HCT116 (cell line): ENCODE measurements around the gene ZNRF4. TPM values are rescaled to one million over a fixed set of nuclear protein-coding genes. Genes with fewer than 3 reads are reported as not detected.

ENCODE experiments used
- ATAC-seq: fragments of 200-7000 bp; cut with Tn5 transposase; 2 replicates; pipeline ENCODE4 v1.9.1; 2020; ENCODE audit warnings: mild to moderate bottlenecking, moderate library complexity
- BruUV-seq: library from RNA; stranded (reverse); fragments of 400-500 nt; replicated peaks from 2 replicates; lab custom pipeline; 2021; lab: Mats Ljungman, UMichigan
- CTCF ChIA-PET: fragments of 300-600 bp; sonication (Branson Sonifier 250); formaldehyde crosslinking; loops from one replicate; lab custom pipeline; 2021; ENCODE audit warnings: antibody characterized with exemption; lab: Charles Lee
- POLR2A ChIA-PET: fragments of 300-600, 350-600 bp; sonication (Branson Sonifier 250); formaldehyde crosslinking; loops from one replicate; lab custom pipeline; 2021; ENCODE audit warnings: antibody characterized with exemption; lab: Charles Lee
- RAD21 ChIA-PET, 2 experiments: fragments of 300-600 bp; sonication (Branson Sonifier 250); formaldehyde crosslinking; loops; one replicate each; lab custom pipeline; 2023; ENCODE audit warnings: low total read pairs in 2 of 2; ENCODE audit not compliant: uncharacterized antibody in 2 of 2, unreplicated experiment in 2 of 2, low non-redundant PET in 1 of 2; lab: Charles Lee
- DNase-seq: peaks from one replicate; pipeline ENCODE4 v3.0.0-alpha.2; 2010; ENCODE audit warnings: low read depth, low spot score
- H2AFZ ChIP-seq: fragments of 200-600 bp; shearing (Covaris generic), sonication (generic); 2 replicates; pipeline ENCODE4 v1.6.1; 2017; ENCODE audit warnings: low read depth, mixed run types, mixed read lengths, antibody characterized with exemption, low read length; ENCODE audit not compliant: poor library complexity, severe bottlenecking
- H3K27ac ChIP-seq: 2 replicates; pipeline ENCODE4 v1.5.1; 2012; ENCODE audit warnings: low read depth, low read length
- H3K27me3 ChIP-seq: fragments of 200-600 bp; sonication (generic); 2 replicates; pipeline ENCODE4 v1.6.1; 2016; ENCODE audit warnings: mixed run types, low read length, mixed read lengths; ENCODE audit not compliant: insufficient read depth
- H3K36me3 ChIP-seq, 2 experiments: fragments of 200-500 bp in 1 of 2; fragments of 200-600 bp in 1 of 2; sonication (Bioruptor generic) in 1 of 2; sonication (generic) in 1 of 2; 2 replicates each; pipeline versions ENCODE4 v1.5.1 to v1.6.1; 2014 to 2016; ENCODE audit warnings: low read length in 2 of 2, inconsistent platforms in 1 of 2, mixed read lengths in 1 of 2, mixed run types in 1 of 2; ENCODE audit not compliant: insufficient read depth in 2 of 2, control insufficient read depth in 1 of 2
- H3K4me1 ChIP-seq, 2 experiments: fragments of 200-600 bp in 1 of 2; sonication (generic) in 1 of 2; 2 replicates each; pipeline versions ENCODE4 v1.5.1 to v1.6.1; 2012 to 2017; ENCODE audit warnings: low read length in 2 of 2, inconsistent platforms in 1 of 2, mild to moderate bottlenecking in 1 of 2, mixed read lengths in 1 of 2, mixed run types in 1 of 2, moderate library complexity in 1 of 2; ENCODE audit not compliant: insufficient read depth in 2 of 2, control insufficient read depth in 1 of 2
- H3K4me2 ChIP-seq: fragments of 200-600 bp; sonication (generic); 2 replicates; pipeline ENCODE4 v1.6.1; 2017; ENCODE audit warnings: mixed run types, low read length, mixed read lengths
- H3K4me3 ChIP-seq, 2 experiments: fragments of 200-600 bp in 1 of 2; sonication (generic) in 1 of 2; replicated peaks in 1 of 2; 2 replicates each; pipeline ENCODE4 v1.5.1; 2011 to 2016; ENCODE audit warnings: low read length in 2 of 2, control low read depth in 1 of 2, low read depth in 1 of 2, mild to moderate bottlenecking in 1 of 2, mixed read lengths in 1 of 2, mixed run types in 1 of 2
- H3K79me2 ChIP-seq: fragments of 200-600 bp; sonication (generic); 2 replicates; pipeline ENCODE4 v1.6.1; 2017; ENCODE audit warnings: mild to moderate bottlenecking, mixed run types, low read length, moderate library complexity, mixed read lengths; ENCODE audit not compliant: insufficient read depth
- H3K9ac ChIP-seq: fragments of 200-600 bp; sonication (generic); 2 replicates; pipeline ENCODE4 v1.6.1; 2016; ENCODE audit warnings: low read length, mixed read lengths
- H3K9me2 ChIP-seq: fragments of 200-600 bp; sonication (generic), shearing (Covaris generic); 2 replicates; pipeline ENCODE4 v1.6.1; 2017; ENCODE audit warnings: mixed run types, mild to moderate bottlenecking, moderate library complexity; ENCODE audit not compliant: insufficient read depth
- H3K9me3 ChIP-seq, 2 experiments: fragments of 200-500 bp in 1 of 2; fragments of 200-600 bp in 1 of 2; sonication (Bioruptor generic) in 1 of 2; sonication (generic) in 1 of 2; 2 replicates each; pipeline ENCODE4 v1.6.1; 2014 to 2017; ENCODE audit warnings: low read length in 2 of 2, mixed read lengths in 2 of 2, inconsistent platforms in 1 of 2, low read depth in 1 of 2, mild to moderate bottlenecking in 1 of 2, mixed run types in 1 of 2, moderate library complexity in 1 of 2; ENCODE audit not compliant: control insufficient read depth in 1 of 2, insufficient read depth in 1 of 2
- H4K20me1 ChIP-seq: fragments of 200-600 bp; sonication (generic), shearing (Covaris generic); 2 replicates; pipeline ENCODE4 v1.6.1; 2017; ENCODE audit warnings: mixed run types, mild to moderate bottlenecking, moderate library complexity; ENCODE audit not compliant: insufficient read depth
- CBX3 ChIP-seq: IDR thresholded peaks from 2 replicates; pipeline ENCODE4 v1.6.1; 2012; ENCODE audit warnings: low read depth
- EZH2 ChIP-seq: fragments of 200-600 bp; sonication (generic); IDR thresholded peaks from 2 replicates; pipeline ENCODE4 v1.6.1; 2017; ENCODE audit warnings: antibody characterized with exemption, mixed run types
- POLR2AphosphoS5 ChIP-seq: IDR thresholded peaks from 2 replicates; pipeline ENCODE4 v1.6.1; 2011; ENCODE audit warnings: mild to moderate bottlenecking, low read depth, low read length, moderate library complexity
- TCF7L2 ChIP-seq: IDR thresholded peaks from 2 replicates; pipeline ENCODE4 v1.7.0; 2011; ENCODE audit warnings: borderline replicate concordance, inconsistent platforms; ENCODE audit not compliant: insufficient read depth, insufficient read length; ENCODE audit errors: extremely low read depth
- YY1 ChIP-seq: IDR thresholded peaks from 2 replicates; pipeline ENCODE4 v1.6.1; 2011; ENCODE audit warnings: low read length, low read depth, moderate library complexity, mild to moderate bottlenecking; ENCODE audit not compliant: insufficient replicate concordance; ENCODE audit errors: extremely low read depth
- intact Hi-C: fragments of 100-400 bp; cut with micrococcal nuclease; formaldehyde crosslinking; loops from 2 replicates; pipeline ENCODE4 v1.10.0; 2022
- total RNA-seq: library from RNA; stranded (reverse); gene quantifications from one replicate; pipeline ENCODE4 v1.2.1, GENCODE V29; 2021; ENCODE audit not compliant: unreplicated experiment
- TF ChIP-seq, protein P1 (sequence below): IDR thresholded peaks from 2 replicates; pipeline ENCODE4 v1.6.1; 2012
- TF ChIP-seq, protein P2 (sequence below): IDR thresholded peaks from 2 replicates; pipeline ENCODE4 v1.6.1; 2012
- TF ChIP-seq, protein P3 (sequence below), 3 experiments: fragments of 200-600 bp in 1 of 3; sonication (generic) in 1 of 3; IDR thresholded peaks in 2 of 3; conservative IDR thresholded peaks in 1 of 3; 2 replicates each; pipeline ENCODE4 v1.5.1; 2012 to 2017; ENCODE audit warnings: low read depth in 2 of 3, low read length in 2 of 3, antibody characterized with exemption in 1 of 3, borderline replicate concordance in 1 of 3, control low read depth in 1 of 3, mild to moderate bottlenecking in 1 of 3, mixed read lengths in 1 of 3, mixed run types in 1 of 3, moderate library complexity in 1 of 3; ENCODE audit not compliant: insufficient read depth in 1 of 3

The ZNRF4 gene
- total RNA-seq, 1 experiment from 2014 or later = not detected

DNA sequence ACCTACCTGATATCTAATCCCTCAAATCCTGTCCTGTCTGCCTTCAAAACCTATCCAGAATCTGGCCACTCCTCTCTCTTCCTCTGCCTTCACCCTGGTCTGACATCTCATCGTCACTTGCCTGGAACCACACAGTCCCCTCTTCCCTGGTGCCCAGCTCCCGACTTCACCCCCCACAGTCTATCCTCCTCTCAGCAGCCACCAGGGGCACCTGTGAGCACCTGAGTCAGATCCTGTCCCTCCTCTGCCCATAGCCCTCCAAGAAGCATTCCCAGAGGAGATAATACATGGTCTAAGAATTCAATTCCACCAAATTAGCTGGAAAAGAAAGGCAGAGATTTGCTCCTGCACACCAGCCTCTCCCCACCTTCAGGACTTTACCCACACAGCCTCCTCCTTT lies 48.9 kb downstream of the ZNRF4 start:
- no peaks in the 10 kb centered on the region for H3K36me3 ChIP-seq
- POLR2A ChIA-PET = no interaction called here
- H3K4me1 ChIP-seq = no peaks in the 10 kb centered on the region
- no peaks in the 10 kb centered on the region for H3K27me3 ChIP-seq
- TF ChIP-seq, protein P1, sequence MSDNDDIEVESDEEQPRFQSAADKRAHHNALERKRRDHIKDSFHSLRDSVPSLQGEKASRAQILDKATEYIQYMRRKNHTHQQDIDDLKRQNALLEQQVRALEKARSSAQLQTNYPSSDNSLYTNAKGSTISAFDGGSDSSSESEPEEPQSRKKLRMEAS = no peak
- TF ChIP-seq POLR2AphosphoS5 (no peak), TCF7L2 (no peak), CBX3 (0 out of 2 replicates have a peak, but pooled peaks have one; percentile 0), YY1 (no peak), EZH2 (no peak)
- TF ChIP-seq, protein P2, sequence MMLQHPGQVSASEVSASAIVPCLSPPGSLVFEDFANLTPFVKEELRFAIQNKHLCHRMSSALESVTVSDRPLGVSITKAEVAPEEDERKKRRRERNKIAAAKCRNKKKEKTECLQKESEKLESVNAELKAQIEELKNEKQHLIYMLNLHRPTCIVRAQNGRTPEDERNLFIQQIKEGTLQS = no peak
- TF ChIP-seq, protein P3, sequence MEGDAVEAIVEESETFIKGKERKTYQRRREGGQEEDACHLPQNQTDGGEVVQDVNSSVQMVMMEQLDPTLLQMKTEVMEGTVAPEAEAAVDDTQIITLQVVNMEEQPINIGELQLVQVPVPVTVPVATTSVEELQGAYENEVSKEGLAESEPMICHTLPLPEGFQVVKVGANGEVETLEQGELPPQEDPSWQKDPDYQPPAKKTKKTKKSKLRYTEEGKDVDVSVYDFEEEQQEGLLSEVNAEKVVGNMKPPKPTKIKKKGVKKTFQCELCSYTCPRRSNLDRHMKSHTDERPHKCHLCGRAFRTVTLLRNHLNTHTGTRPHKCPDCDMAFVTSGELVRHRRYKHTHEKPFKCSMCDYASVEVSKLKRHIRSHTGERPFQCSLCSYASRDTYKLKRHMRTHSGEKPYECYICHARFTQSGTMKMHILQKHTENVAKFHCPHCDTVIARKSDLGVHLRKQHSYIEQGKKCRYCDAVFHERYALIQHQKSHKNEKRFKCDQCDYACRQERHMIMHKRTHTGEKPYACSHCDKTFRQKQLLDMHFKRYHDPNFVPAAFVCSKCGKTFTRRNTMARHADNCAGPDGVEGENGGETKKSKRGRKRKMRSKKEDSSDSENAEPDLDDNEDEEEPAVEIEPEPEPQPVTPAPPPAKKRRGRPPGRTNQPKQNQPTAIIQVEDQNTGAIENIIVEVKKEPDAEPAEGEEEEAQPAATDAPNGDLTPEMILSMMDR (IDR thresholded peaks at IDR 0.05 in 2 of 3, conservative IDR thresholded peaks at IDR 0.05 in 1 of 3; ENCODE audit: borderline replicate concordance in 1 of 3, insufficient read depth in 1 of 3, low read depth in 2 of 3, low read length in 2 of 3) = peak in 1 of 3 experiments; percentile 46; a peak in 3 of 6 replicates
- no peak for DNase-seq
- intact Hi-C loops = no loop called here
- no peak overlapping the region for H3K9ac ChIP-seq
- ATAC-seq = peak; percentile 87
- CTCF ChIA-PET = interaction anchor here (0.6 kb wide), 1 partner anchor 33 kb away, joined by 3 read pairs; no protein-coding TSS in a partner anchor
- RAD21 ChIA-PET = no interaction called here
- H3K27ac ChIP-seq = no peak overlapping the region
- peaks cover 11 to 16% of the 10 kb centered on the region in 2 experiments; a peak in 3 of 4 replicates for H3K9me3 ChIP-seq
- H3K4me2 ChIP-seq = no peak overlapping the region
- no peak overlapping the region for H2AFZ ChIP-seq
- no peaks in the 10 kb centered on the region for H3K9me2 ChIP-seq
- H3K79me2 ChIP-seq = no peaks in the 10 kb centered on the region
- no TSS peak for BruUV-seq
- no peak overlapping the region for H3K4me3 ChIP-seq
- H4K20me1 ChIP-seq = no peaks in the 10 kb centered on the region

Other genes with a start within 250 kb of the ZNRF4 start
- 123 TPM for gene PTPRS, start 114.6 kb upstream of the ZNRF4 start, total RNA-seq
- 6.1 TPM for gene TINCR, start 112.5 kb downstream of the ZNRF4 start, total RNA-seq
- gene SAFB2, start 167.4 kb downstream of the ZNRF4 start, total RNA-seq = 86.9 TPM
- 143 TPM for gene SAFB, start 167.7 kb downstream of the ZNRF4 start, total RNA-seq
- 61.6 TPM for gene MICOS13, start 225.1 kb downstream of the ZNRF4 start, total RNA-seq
- gene HSD11B1L, start 225.6 kb downstream of the ZNRF4 start, total RNA-seq = 6.0 TPM
- gene RPL36, start 234.9 kb downstream of the ZNRF4 start, total RNA-seq = 1,504 TPM